ENCODE measurements around the gene TMED4. TPM values are rescaled to one million over a fixed set of nuclear protein-coding genes. Genes with fewer than 3 reads are reported as not detected.

Gene TMED4
- total RNA-seq, 4 donors from 2014 or later: 226 to 303 (median 254) TPM

GRCh38 chr7:44626620-44627019, 44.6 kb upstream of the TMED4 start:
- H3K27me3 ChIP-seq: no peaks in the 10 kb centered on the region
- intact Hi-C loops (cut with DNase I; ENCODE audit: low total_unique reads) (no loop called here), in situ Hi-C loops (cut with MboI; ENCODE audit: low pct_ligation_motif_present in 1 of 4, low pct_unique_long_range_greater_than_20kb in 1 of 4, low sequenced_read_pairs in 3 of 4) (no loop called here)
- no peak overlapping the region for H3K27ac ChIP-seq
- DNase-seq: no peak
- H3K4me1 ChIP-seq: peaks cover 12 to 31% (median 27%) of the 10 kb centered on the region in 4 donors
- TF ChIP-seq CTCF (IDR thresholded peaks at IDR 0.05): no peak
- no peak for TF ChIP-seq POLR2AphosphoS5 (IDR thresholded peaks at IDR 0.05)
- TF ChIP-seq EP300 (IDR thresholded peaks at IDR 0.05; ENCODE audit: low read depth): no peak
- no peak for TF ChIP-seq POLR2A (IDR thresholded peaks at IDR 0.05)
- H3K9me3 ChIP-seq: no peaks in the 10 kb centered on the region
- peaks cover 0 to 24% (median 0%) of the 10 kb centered on the region in 4 donors for H3K36me3 ChIP-seq
- H3K4me3 ChIP-seq: no peak overlapping the region
- WGBS, 2 donors (ENCODE audit: low coverage in 1 of 2): 67% methylated on average over 4 of the region's 4 CpGs; no CpG with 5 or more reads in 1 of the 2 donors

- TF ChIP-seq CTCF (IDR thresholded peaks at IDR 0.05) (no peak), POLR2A (IDR thresholded peaks at IDR 0.05) (no peak), EP300 (IDR thresholded peaks at IDR 0.05; ENCODE audit: low read depth) (no peak), POLR2AphosphoS5 (IDR thresholded peaks at IDR 0.05) (no peak)
- H3K27ac ChIP-seq: no peak overlapping the region
- H3K4me1 ChIP-seq: peaks cover 11 to 31% (median 25%) of the 10 kb centered on the region in 4 donors
- H3K9me3 ChIP-seq: no peaks in the 10 kb centered on the region
- 82% methylated on average over 6 of the region's 6 CpGs; no CpG with 5 or more reads in 1 of the 2 donors for WGBS, 2 donors (ENCODE audit: low coverage in 1 of 2)
- in situ Hi-C loops (cut with MboI; ENCODE audit: low pct_ligation_motif_present in 1 of 4, low pct_unique_long_range_greater_than_20kb in 1 of 4, low sequenced_read_pairs in 3 of 4): no loop called here
- H3K36me3 ChIP-seq: peaks cover 0 to 24% (median 0%) of the 10 kb centered on the region in 4 donors
- intact Hi-C loops (cut with DNase I; ENCODE audit: low total_unique reads): no loop called here
- H3K4me3 ChIP-seq: no peak overlapping the region
- H3K27me3 ChIP-seq: no peaks in the 10 kb centered on the region
- DNase-seq: no peak
Observed at GRCh38 chr7:44625526-44626471, 43.8 kb upstream of the TMED4 start.

GRCh38 chr7:44624318-44624717, 42.3 kb upstream of the TMED4 start:
- in situ Hi-C loops (cut with MboI; ENCODE audit: low pct_ligation_motif_present in 1 of 4, low pct_unique_long_range_greater_than_20kb in 1 of 4, low sequenced_read_pairs in 3 of 4) (no loop called here), intact Hi-C loops (cut with DNase I; ENCODE audit: low total_unique reads) (no loop called here)
- 86 to 90% methylated on average over 3 to 9 of the region's 9 CpGs for WGBS, 2 donors (ENCODE audit: low coverage in 1 of 2)
- H3K27ac ChIP-seq: peak overlapping the region in 1 of 4 donors; percentile 1
- H3K9me3 ChIP-seq: no peaks in the 10 kb centered on the region
- peaks cover 0 to 24% (median 0%) of the 10 kb centered on the region in 4 donors for H3K36me3 ChIP-seq
- H3K4me3 ChIP-seq: no peak overlapping the region
- TF ChIP-seq POLR2A (IDR thresholded peaks at IDR 0.05): no peak
- no peak for TF ChIP-seq POLR2AphosphoS5 (IDR thresholded peaks at IDR 0.05)
- no peak for TF ChIP-seq CTCF (IDR thresholded peaks at IDR 0.05)
- no peak for TF ChIP-seq EP300 (IDR thresholded peaks at IDR 0.05; ENCODE audit: low read depth)
- H3K4me1 ChIP-seq: peaks cover 13 to 42% (median 30%) of the 10 kb centered on the region in 4 donors
- no peaks in the 10 kb centered on the region for H3K27me3 ChIP-seq
- no peak for DNase-seq

GRCh38 chr7:44622342-44623151, 40.5 kb upstream of the TMED4 start:
- no peak overlapping the region for H3K4me3 ChIP-seq
- H3K4me1 ChIP-seq: peaks cover 13 to 60% (median 39%) of the 10 kb centered on the region in 4 donors
- DNase-seq: no peak
- in situ Hi-C loops (cut with MboI; ENCODE audit: low pct_ligation_motif_present in 1 of 4, low pct_unique_long_range_greater_than_20kb in 1 of 4, low sequenced_read_pairs in 3 of 4): no loop called here
- 40 to 48% methylated on average over 1 to 5 of the region's 5 CpGs for whole genome bisulfite sequencing, 2 donors (ENCODE audit: low coverage in 1 of 2)
- peak overlapping the region; percentile 48 to 63 (median 58) for H3K27ac ChIP-seq
- intact Hi-C loops (cut with DNase I; ENCODE audit: low total_unique reads): no loop called here
- no peaks in the 10 kb centered on the region for H3K27me3 ChIP-seq
- TF ChIP-seq EP300 (IDR thresholded peaks at IDR 0.05; ENCODE audit: low read depth): no peak
- no peak for TF ChIP-seq POLR2A (IDR thresholded peaks at IDR 0.05)
- no peak for TF ChIP-seq POLR2AphosphoS5 (IDR thresholded peaks at IDR 0.05)
- no peak for TF ChIP-seq CTCF (IDR thresholded peaks at IDR 0.05)
- H3K36me3 ChIP-seq: peaks cover 0 to 24% (median 0%) of the 10 kb centered on the region in 4 donors
- H3K9me3 ChIP-seq: no peaks in the 10 kb centered on the region

Measured in transverse colon (tissue), 4 donors.